ENCODE measurements around the gene IGF2BP3.

Gene IGF2BP3

GRCh38 chr7:23294549-23295400 lies 175.5 kb downstream of the IGF2BP3 start:
- DNase-seq (ENCODE audit: low spot score), result no peak

GRCh38 chr7:23293500-23294073 lies 176.7 kb downstream of the IGF2BP3 start:
- no peak for DNase-seq (ENCODE audit: low spot score)

GRCh38 chr7:23292623-23293022 lies 177.7 kb downstream of the IGF2BP3 start:
- DNase-seq (ENCODE audit: low spot score), result no peak

- no peak for DNase-seq (ENCODE audit: low spot score)
Observed at GRCh38 chr7:23291957-23292560, 178.2 kb downstream of the IGF2BP3 start.

- no peak for DNase-seq (ENCODE audit: low spot score)
Observed at GRCh38 chr7:23290993-23291392, 179.3 kb downstream of the IGF2BP3 start.

GRCh38 chr7:23287612-23288011 lies 182.7 kb downstream of the IGF2BP3 start:
- no peak for DNase-seq (ENCODE audit: low spot score)

- no peak for DNase-seq (ENCODE audit: low spot score)
Observed at GRCh38 chr7:23285657-23286646, 184.3 kb downstream of the IGF2BP3 start.

- DNase-seq (ENCODE audit: low spot score), result no peak
Observed at GRCh38 chr7:23284871-23285270, 185.4 kb downstream of the IGF2BP3 start.

GRCh38 chr7:23283086-23283485 lies 187.2 kb downstream of the IGF2BP3 start:
- no peak for DNase-seq (ENCODE audit: low spot score)

GRCh38 chr7:23279819-23280525 lies 190.3 kb downstream of the IGF2BP3 start:
- no peak for DNase-seq (ENCODE audit: low spot score)

- DNase-seq (ENCODE audit: low spot score), result peak; percentile 68
Observed at GRCh38 chr7:23277359-23277989, 192.8 kb downstream of the IGF2BP3 start.

- no peak for DNase-seq (ENCODE audit: low spot score)
Observed at GRCh38 chr7:23276947-23277346, 193.3 kb downstream of the IGF2BP3 start.

GRCh38 chr7:23276376-23276775 lies 193.9 kb downstream of the IGF2BP3 start:
- no peak for DNase-seq (ENCODE audit: low spot score)

- DNase-seq (ENCODE audit: low spot score), result no peak
Observed at GRCh38 chr7:23275912-23276311, 194.4 kb downstream of the IGF2BP3 start.

- peak; percentile 71 for DNase-seq (ENCODE audit: low spot score)
Observed at GRCh38 chr7:23273141-23273599, 197.1 kb downstream of the IGF2BP3 start.

GRCh38 chr7:23272275-23272674 lies 198.0 kb downstream of the IGF2BP3 start:
- no peak for DNase-seq (ENCODE audit: low spot score)

- DNase-seq (ENCODE audit: low spot score), result no peak
Observed at GRCh38 chr7:23268746-23269145, 201.5 kb downstream of the IGF2BP3 start.

GRCh38 chr7:23268167-23268566 lies 202.1 kb downstream of the IGF2BP3 start:
- no peak for DNase-seq (ENCODE audit: low spot score)

- no peak for DNase-seq (ENCODE audit: low spot score)
Observed at GRCh38 chr7:23267357-23267756, 202.9 kb downstream of the IGF2BP3 start.

GRCh38 chr7:23266918-23267317 lies 203.4 kb downstream of the IGF2BP3 start:
- no peak for DNase-seq (ENCODE audit: low spot score)

Measured in AG20443 (cell line).